HepG2 (cell line): ENCODE results near the gene CUL9. TPM values are rescaled to one million over a fixed set of nuclear protein-coding genes. Genes with fewer than 3 reads are reported as not detected.

ENCODE experiments used
- BORCS8-MEF2B ChIP-seq: sonication (generic); formaldehyde crosslinking; IDR thresholded peaks from 2 replicates; pipeline ENCODE4 v1.8.0; 2022; ENCODE audit warnings: mild to moderate bottlenecking, missing genetic modification reagents
- CSRNP2 ChIP-seq: sonication (generic); formaldehyde crosslinking; conservative IDR thresholded peaks from 2 replicates; pipeline ENCODE4 v1.8.0; 2022; ENCODE audit warnings: low read depth, missing genetic modification reagents
- EZH2 ChIP-seq: conservative IDR thresholded peaks from 2 replicates; pipeline ENCODE4 v1.6.1; 2012; ENCODE audit warnings: mild to moderate bottlenecking, low read depth, low read length, moderate library complexity
- IKZF4 ChIP-seq: sonication (generic); formaldehyde crosslinking; IDR thresholded peaks from 2 replicates; pipeline ENCODE4 v1.5.1; 2020; ENCODE audit warnings: borderline replicate concordance, mild to moderate bottlenecking, low read depth, missing genetic modification reagents; ENCODE audit errors: not compliant biosample characterization
- JDP2 ChIP-seq: sonication (generic); formaldehyde crosslinking; IDR thresholded peaks from 2 replicates; pipeline ENCODE4 v1.8.1; 2022; ENCODE audit warnings: missing genetic modification reagents, borderline replicate concordance
- JUNB ChIP-seq: sonication (generic); formaldehyde crosslinking; IDR thresholded peaks from 2 replicates; pipeline ENCODE4 v1.8.0; 2022; ENCODE audit warnings: missing genetic modification reagents, mild to moderate bottlenecking, borderline replicate concordance
- MED13 ChIP-seq: sonication (generic); formaldehyde crosslinking; IDR thresholded peaks from 2 replicates; pipeline ENCODE4 v1.5.0; 2020; ENCODE audit warnings: missing genetic modification reagents
- MLXIP ChIP-seq: sonication (generic); formaldehyde crosslinking; IDR thresholded peaks from 2 replicates; pipeline ENCODE4 v1.9.0; 2021; ENCODE audit warnings: missing genetic modification reagents, borderline replicate concordance
- MYC ChIP-seq: sonication (generic); formaldehyde crosslinking; IDR thresholded peaks from 2 replicates; pipeline ENCODE4 v1.9.0; 2021; ENCODE audit warnings: missing genetic modification reagents, borderline replicate concordance
- NFRKB ChIP-seq: fragments of 450-650 bp; IDR thresholded peaks from 2 replicates; pipeline ENCODE4 v1.6.1; 2017
- PRDM15 ChIP-seq: sonication (generic); formaldehyde crosslinking; IDR thresholded peaks from 2 replicates; pipeline ENCODE4 v1.4.0; 2020; ENCODE audit warnings: missing genetic modification reagents
- REXO4 ChIP-seq: sonication (generic); formaldehyde crosslinking; IDR thresholded peaks from 2 replicates; pipeline ENCODE4 v1.8.0; 2022; ENCODE audit warnings: missing genetic modification reagents, mild to moderate bottlenecking, borderline replicate concordance
- SNRNP70 ChIP-seq: fragments of 200-400 bp; formaldehyde crosslinking; IDR thresholded peaks from 2 replicates; pipeline ENCODE4 v1.6.1; 2017; ENCODE audit warnings: mild to moderate bottlenecking, low read depth, low read length, moderate library complexity
- TEAD3 ChIP-seq: optimal IDR thresholded peaks from 2 replicates; pipeline ENCODE3; 2016; ENCODE audit warnings: borderline replicate concordance
- THAP11 ChIP-seq: IDR thresholded peaks from 2 replicates; pipeline ENCODE4 v1.6.1; 2016; ENCODE audit warnings: missing biosample characterization, missing genetic modification reagents
- U2AF2 ChIP-seq: fragments of 200-400 bp; formaldehyde crosslinking; IDR thresholded peaks from 2 replicates; pipeline ENCODE4 v1.6.1; 2017; ENCODE audit warnings: low read depth, mild to moderate bottlenecking, low read length
- ZIK1 ChIP-seq: sonication (generic); formaldehyde crosslinking; IDR thresholded peaks from 2 replicates; pipeline ENCODE4 v1.5.0; 2020; ENCODE audit warnings: mild to moderate bottlenecking, low read depth, missing genetic modification reagents, borderline replicate concordance
- ZMYM4 ChIP-seq: sonication (generic); formaldehyde crosslinking; IDR thresholded peaks from 2 replicates; pipeline ENCODE4 v1.8.1; 2023; ENCODE audit warnings: mild to moderate bottlenecking, missing genetic modification reagents
- ZNF207 ChIP-seq: fragments of 450-650 bp; IDR thresholded peaks from 2 replicates; pipeline ENCODE4 v1.6.1; 2016; ENCODE audit warnings: antibody characterized with exemption, borderline replicate concordance
- ZNF333 ChIP-seq: sonication (generic); formaldehyde crosslinking; IDR thresholded peaks from 2 replicates; pipeline ENCODE4 v1.4.0; 2020; ENCODE audit warnings: mild to moderate bottlenecking, missing genetic modification reagents, borderline replicate concordance
- ZNF616 ChIP-seq: sonication (generic); formaldehyde crosslinking; IDR thresholded peaks from 2 replicates; pipeline ENCODE4 v1.5.0; 2020; ENCODE audit warnings: low read depth, mild to moderate bottlenecking, missing genetic modification reagents
- ZNF776 ChIP-seq: sonication (generic); formaldehyde crosslinking; IDR thresholded peaks from 2 replicates; pipeline ENCODE4 v1.4.0; 2020; ENCODE audit warnings: mild to moderate bottlenecking, missing genetic modification reagents
- polyA plus RNA-seq, 8 experiments: library from polyadenylated mRNA; depleted of rRNA in 3 of 8; stranded (reverse) in 7 of 8; unstranded in 1 of 8; fragments of >200 nt; fragmentation: Illumina TruSeq in 4 of 8; extraction: Trizol in 4 of 8; gene quantifications; 2 replicates each; pipeline versions ENCODE4 v1.2.1 to v1.2.3, GENCODE V29; 2011 to 2016; ENCODE audit warnings: low read depth in 4 of 8, missing spikeins in 1 of 8, mixed read lengths in 1 of 8; ENCODE audit not compliant: insufficient read depth in 1 of 8
- total RNA-seq, 5 experiments: library from RNA; depleted of rRNA; stranded (reverse); fragments of >200 nt; fragmentation: Illumina TruSeq; extraction: Trizol; gene quantifications; 2 replicates each; pipeline ENCODE4 v1.2.3, GENCODE V29; 2016; ENCODE audit warnings: low read depth in 1 of 5

Gene CUL9
- total and polyA plus RNA-seq, 2 of the 13 experiments (the other 11 are each of a cell fraction or from before 2014, with no cell fraction given) = 11.4 to 13.7 TPM

GRCh38 chr6:43263314-43264178 lies 81.5 kb downstream of the CUL9 start (continued):
- TF ChIP-seq ZNF207 (no peak), JDP2 (CRISPR knock-in tag) (no peak), EZH2 (no peak), PRDM15 (CRISPR knock-in tag) (no peak), TEAD3 (CRISPR knock-in tag) (no peak), JUNB (CRISPR knock-in tag) (no peak), THAP11 (peak; percentile 70; the same call in 1 of the 2 replicates), ZNF333 (CRISPR knock-in tag) (no peak; the same call in 1 of the 2 replicates), MED13 (CRISPR knock-in tag) (no peak), ZNF776 (CRISPR knock-in tag) (no peak), MYC (CRISPR knock-in tag) (no peak; the same call in 1 of the 2 replicates), ZNF616 (CRISPR knock-in tag) (no peak), ZIK1 (CRISPR knock-in tag) (no peak), BORCS8-MEF2B (peak; percentile 91; the same call in 1 of the 2 replicates), NFRKB (no peak), MLXIP (CRISPR knock-in tag) (no peak), SNRNP70 (no peak), CSRNP2 (no peak), IKZF4 (CRISPR knock-in tag) (peak; percentile 67), ZMYM4 (peak; percentile 45; the same call in 1 of the 2 replicates), U2AF2 (no peak), REXO4 (no peak)
